ENCODE measurements around the gene CDH4.
A peak's percentile ranks its signal among the peaks of the same experiment; 100 is the strongest.
"Not testable (repeated sequence)": the region's sequence is repeated elsewhere in the genome, so short reads cannot be mapped to it uniquely, and the experiment has no call there.

The CDH4 gene

GRCh38 chr20:61450549-61450948 lies 198.5 kb downstream of the CDH4 start:
- H3K9me3 Mint-ChIP-seq = no peaks in the 10 kb centered on the region
- no peak overlapping the region for H3K27ac Mint-ChIP-seq
- no peaks in the 10 kb centered on the region for H3K4me1 Mint-ChIP-seq
- H3K36me3 Mint-ChIP-seq = no peaks in the 10 kb centered on the region
- H3K4me3 Mint-ChIP-seq = no peak overlapping the region
- DNase-seq (ENCODE audit: low spot score in 2 of 2) = no peak
- ATAC-seq = no peak

GRCh38 chr20:61451009-61451408 lies 198.9 kb downstream of the CDH4 start:
- Mint-ChIP-seq H3K9me3 (peaks cover 4% of the 10 kb centered on the region), H3K4me1 (no peaks in the 10 kb centered on the region), H3K36me3 (no peaks in the 10 kb centered on the region), H3K4me3 (no peak overlapping the region), H3K27ac (no peak overlapping the region)
- DNase-seq (ENCODE audit: low spot score in 2 of 2) = no peak
- no peak for ATAC-seq

DNA sequence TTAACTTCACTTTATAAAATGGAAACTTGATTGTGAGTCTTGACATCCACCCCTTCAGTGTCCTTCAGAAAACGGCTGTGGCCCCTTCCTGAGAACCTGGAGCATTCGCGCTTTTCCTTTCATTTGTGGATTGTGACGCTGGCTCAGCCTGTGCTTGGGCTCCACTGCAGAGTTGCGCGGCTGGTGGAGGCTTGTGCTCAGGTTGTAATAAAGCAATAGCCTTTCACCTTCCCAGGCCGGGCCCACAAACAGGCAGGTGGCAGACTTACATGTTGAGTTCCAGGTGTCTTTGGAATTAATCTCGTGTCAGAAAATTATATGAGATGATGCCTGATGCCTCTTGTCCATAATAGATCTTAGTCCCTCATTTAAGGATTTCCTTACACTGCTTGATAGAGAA lies 199.9 kb downstream of the CDH4 start:
- Mint-ChIP-seq H3K36me3 (no peaks in the 10 kb centered on the region), H3K4me3 (no peak overlapping the region), H3K4me1 (no peaks in the 10 kb centered on the region), H3K9me3 (peaks cover 6% of the 10 kb centered on the region), H3K27ac (no peak overlapping the region)
- ATAC-seq = no peak
- no peak for DNase-seq (ENCODE audit: low spot score in 2 of 2)

DNA sequence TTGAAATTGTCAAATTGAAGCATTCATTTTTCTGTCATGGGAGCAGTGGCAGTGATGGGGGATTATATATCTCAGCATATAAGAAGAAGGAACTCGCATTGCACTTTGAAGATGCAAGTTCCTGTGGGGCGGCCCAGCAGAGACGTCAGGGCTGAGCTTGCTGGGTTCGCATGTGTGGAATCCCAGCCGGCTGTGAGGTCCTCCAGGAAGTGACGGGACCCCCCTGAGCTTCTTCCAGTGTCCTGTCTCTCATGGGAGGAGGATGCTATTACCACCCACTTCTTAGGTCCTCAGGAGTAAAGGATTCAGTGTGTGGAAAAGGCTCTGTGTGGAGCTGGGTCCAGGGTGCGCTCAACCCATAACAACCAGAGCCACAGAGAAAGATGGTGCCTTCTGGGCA lies 201.2 kb downstream of the CDH4 start:
- Mint-ChIP-seq H3K4me3 (no peak overlapping the region), H3K36me3 (no peaks in the 10 kb centered on the region), H3K9me3 (peaks cover 6% of the 10 kb centered on the region), H3K4me1 (no peaks in the 10 kb centered on the region), H3K27ac (no peak overlapping the region)
- DNase-seq (ENCODE audit: low spot score in 2 of 2) (no peak), ATAC-seq (no peak)

GRCh38 chr20:61453623-61454022 lies 201.6 kb downstream of the CDH4 start:
- not testable (repeated sequence) for H3K9me3 Mint-ChIP-seq; ATAC-seq; H3K27ac Mint-ChIP-seq; DNase-seq (ENCODE audit: low spot score in 2 of 2); H3K4me1 Mint-ChIP-seq; H3K36me3 Mint-ChIP-seq; H3K4me3 Mint-ChIP-seq

- no peak for ATAC-seq
- Mint-ChIP-seq H3K9me3 (peaks cover 6% of the 10 kb centered on the region), H3K4me1 (no peaks in the 10 kb centered on the region), H3K27ac (no peak overlapping the region), H3K36me3 (no peaks in the 10 kb centered on the region), H3K4me3 (no peak overlapping the region)
- no peak for DNase-seq (ENCODE audit: low spot score in 2 of 2)
These were observed 202.0 kb downstream of the CDH4 start for GRCh38 chr20:61454053-61454452.

GRCh38 chr20:61455508-61456215 lies 203.6 kb downstream of the CDH4 start:
- Mint-ChIP-seq H3K36me3 (no peaks in the 10 kb centered on the region), H3K27ac (no peak overlapping the region), H3K9me3 (peaks cover 6% of the 10 kb centered on the region), H3K4me3 (no peak overlapping the region), H3K4me1 (no peaks in the 10 kb centered on the region)
- DNase-seq (ENCODE audit: low spot score in 2 of 2) (no peak), ATAC-seq (no peak)

DNA sequence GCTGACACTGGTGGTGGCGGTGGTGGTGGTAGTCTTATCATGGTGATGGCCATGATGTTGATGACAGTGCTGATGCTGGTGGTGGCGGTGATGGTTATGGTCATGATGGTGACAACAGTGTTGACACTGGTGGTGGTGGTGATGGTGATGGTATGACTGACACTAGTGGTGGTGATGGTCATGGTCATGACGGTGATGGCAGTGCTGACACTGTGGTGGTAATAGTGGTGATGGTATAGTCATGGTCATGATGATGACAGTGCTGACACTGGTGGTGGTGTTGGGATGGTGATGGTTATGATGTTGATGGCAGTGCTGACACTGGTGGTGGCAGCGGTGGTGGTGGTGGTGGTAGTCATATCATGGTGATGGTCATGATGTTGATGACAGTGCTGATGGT lies 205.7 kb downstream of the CDH4 start:
- ATAC-seq = peak; percentile 20
- peaks cover 6% of the 10 kb centered on the region for H3K9me3 Mint-ChIP-seq

GRCh38 chr20:61458146-61458746 lies 206.2 kb downstream of the CDH4 start:
- no peaks in the 10 kb centered on the region for H3K4me1 Mint-ChIP-seq
- DNase-seq (ENCODE audit: low spot score in 2 of 2) (no peak), ATAC-seq (peak; percentile 8)
- H3K36me3 Mint-ChIP-seq = no peaks in the 10 kb centered on the region
- H3K4me3 Mint-ChIP-seq = no peak overlapping the region
- no peak overlapping the region for H3K27ac Mint-ChIP-seq
- H3K9me3 Mint-ChIP-seq = peaks cover 6% of the 10 kb centered on the region

More for the DNA sequence above, 205.7 kb downstream of the CDH4 start:
- Mint-ChIP-seq H3K4me1 (no peaks in the 10 kb centered on the region), H3K27ac (no peak overlapping the region), H3K4me3 (no peak overlapping the region), H3K36me3 (no peaks in the 10 kb centered on the region)
- DNase-seq (ENCODE audit: low spot score in 2 of 2) = no peak

GRCh38 chr20:61459266-61459665 lies 207.2 kb downstream of the CDH4 start:
- no peak overlapping the region for H3K4me3 Mint-ChIP-seq
- ATAC-seq (no peak), DNase-seq (ENCODE audit: low spot score in 2 of 2) (no peak)
- no peak overlapping the region for H3K27ac Mint-ChIP-seq
- H3K9me3 Mint-ChIP-seq = peaks cover 6% of the 10 kb centered on the region
- H3K4me1 Mint-ChIP-seq = no peaks in the 10 kb centered on the region
- no peaks in the 10 kb centered on the region for H3K36me3 Mint-ChIP-seq

DNA sequence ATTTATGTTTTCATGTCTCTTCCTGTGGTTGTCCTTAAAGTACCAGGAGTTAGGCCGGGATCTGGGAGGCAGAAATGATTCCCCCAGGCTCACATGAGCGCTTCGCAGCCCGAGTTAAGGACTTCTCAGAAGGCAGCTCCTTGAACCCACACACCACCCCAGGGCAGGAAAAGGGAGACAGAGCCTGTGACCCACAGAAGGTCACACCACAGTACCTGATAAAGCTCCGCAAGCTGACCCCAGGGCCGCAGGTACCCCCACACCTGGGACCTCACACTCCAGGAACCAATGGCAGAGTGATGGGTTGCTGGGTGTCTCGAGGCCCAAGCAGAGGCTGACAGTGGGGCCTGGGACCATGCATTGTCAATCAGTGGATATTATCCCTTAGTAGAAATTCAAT lies 207.6 kb downstream of the CDH4 start:
- no peaks in the 10 kb centered on the region for H3K36me3 Mint-ChIP-seq
- no peak overlapping the region for H3K4me3 Mint-ChIP-seq
- no peak overlapping the region for H3K27ac Mint-ChIP-seq
- no peak for DNase-seq (ENCODE audit: low spot score in 2 of 2)
- H3K9me3 Mint-ChIP-seq = peaks cover 6% of the 10 kb centered on the region
- no peaks in the 10 kb centered on the region for H3K4me1 Mint-ChIP-seq
- no peak for ATAC-seq

DNA sequence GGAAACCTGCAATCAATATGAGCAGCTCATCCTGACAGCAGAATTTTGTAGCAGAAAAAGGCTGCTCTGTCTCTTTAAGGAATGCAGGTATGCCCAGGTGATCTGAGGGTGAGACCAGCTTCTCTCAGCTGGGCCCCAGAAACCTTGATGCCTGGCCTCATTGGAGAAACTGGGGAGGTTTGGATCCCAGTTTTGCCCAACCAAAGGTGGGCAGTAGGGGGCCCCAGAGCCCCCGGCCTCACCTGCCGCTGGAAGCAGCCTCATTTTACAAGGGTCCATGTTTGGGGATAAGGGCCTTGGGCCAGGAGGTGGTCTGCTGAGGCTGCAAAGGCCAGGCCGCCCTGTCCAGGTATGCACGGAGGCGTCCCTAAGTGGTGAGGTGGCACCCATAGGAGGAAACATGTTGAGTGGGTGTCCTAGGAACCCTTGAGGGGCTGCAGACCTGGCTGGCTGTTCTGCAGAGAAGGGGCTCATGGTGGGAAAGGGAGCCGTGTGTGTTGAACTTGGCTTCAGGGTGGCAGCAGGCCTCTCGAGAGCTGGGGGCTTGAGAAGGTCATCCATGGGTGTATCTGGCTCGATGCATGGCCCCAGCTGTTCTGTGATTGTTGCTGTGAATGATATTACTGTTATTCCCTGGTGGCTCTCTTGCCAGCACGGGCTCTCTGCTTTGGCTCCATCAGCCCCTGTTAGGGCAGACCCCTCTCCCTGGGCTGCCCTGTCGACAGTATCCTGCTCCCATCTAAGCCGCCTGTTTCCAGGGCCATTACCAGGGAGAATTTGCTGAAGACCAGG lies 208.4 kb downstream of the CDH4 start:
- no peaks in the 10 kb centered on the region for H3K36me3 Mint-ChIP-seq
- no peak overlapping the region for H3K27ac Mint-ChIP-seq
- no peak overlapping the region for H3K4me3 Mint-ChIP-seq
- H3K4me1 Mint-ChIP-seq = no peaks in the 10 kb centered on the region
- peaks cover 6% of the 10 kb centered on the region for H3K9me3 Mint-ChIP-seq
- DNase-seq (ENCODE audit: low spot score in 2 of 2) (no peak), ATAC-seq (no peak)

DNA sequence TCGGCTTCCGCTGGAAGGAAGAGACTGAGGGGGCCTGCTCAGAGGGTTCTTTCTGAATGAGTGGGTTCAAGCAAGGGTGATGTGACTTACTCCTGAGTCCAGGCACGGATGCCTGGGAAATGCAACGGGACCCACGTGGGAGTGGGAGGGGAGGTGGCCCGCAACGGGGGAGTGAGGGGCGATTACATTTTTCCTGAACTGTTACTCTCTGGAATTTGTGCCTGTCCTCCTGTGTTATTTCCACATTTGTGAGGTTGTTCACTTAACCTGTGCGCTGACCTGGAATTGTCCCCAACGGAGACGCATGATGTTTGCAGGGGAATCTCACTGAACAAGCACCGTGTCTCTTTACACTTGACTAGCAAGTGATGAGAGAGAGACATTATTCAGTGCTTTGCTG lies 209.4 kb downstream of the CDH4 start:
- Mint-ChIP-seq H3K4me3 (no peak overlapping the region), H3K27ac (no peak overlapping the region), H3K9me3 (peaks cover 3% of the 10 kb centered on the region), H3K4me1 (no peaks in the 10 kb centered on the region), H3K36me3 (no peaks in the 10 kb centered on the region)
- no peak for ATAC-seq
- DNase-seq (ENCODE audit: low spot score in 2 of 2) = no peak

GRCh38 chr20:61464307-61465303 lies 212.5 kb downstream of the CDH4 start:
- Mint-ChIP-seq H3K4me1 (no peaks in the 10 kb centered on the region), H3K4me3 (no peak overlapping the region), H3K9me3 (peaks cover 10% of the 10 kb centered on the region), H3K27ac (no peak overlapping the region), H3K36me3 (no peaks in the 10 kb centered on the region)
- no peak for DNase-seq (ENCODE audit: low spot score in 2 of 2)
- no peak for ATAC-seq

DNA sequence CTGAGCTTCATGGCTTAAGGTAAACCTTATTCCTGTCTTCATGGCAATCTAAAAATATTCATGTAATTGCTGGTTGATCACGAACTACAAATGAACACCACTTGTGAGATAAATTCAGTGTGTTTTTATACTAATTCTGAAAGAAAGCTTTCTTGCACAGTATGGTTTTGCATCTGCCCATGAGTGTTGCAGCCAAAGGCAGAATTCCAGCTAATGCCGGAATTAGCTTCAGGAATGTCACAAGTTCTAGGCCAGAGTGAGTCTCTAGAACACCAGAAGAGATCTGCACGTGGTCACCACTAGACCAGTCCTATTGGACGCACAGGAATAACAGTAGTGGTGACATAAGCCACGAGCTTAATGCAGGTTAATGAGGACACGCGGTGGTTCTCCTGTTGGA lies 223.7 kb downstream of the CDH4 start:
- H3K4me3 Mint-ChIP-seq = no peak overlapping the region
- ATAC-seq (no peak), DNase-seq (ENCODE audit: low spot score in 2 of 2) (no peak)
- no peaks in the 10 kb centered on the region for H3K36me3 Mint-ChIP-seq
- no peaks in the 10 kb centered on the region for H3K4me1 Mint-ChIP-seq
- peaks cover 4% of the 10 kb centered on the region for H3K9me3 Mint-ChIP-seq
- no peak overlapping the region for H3K27ac Mint-ChIP-seq

Measured in stimulated activated effector memory CD8-positive, alpha-beta T cell treated with anti-CD3 and anti-CD28 coated beads, Interleukin-12 subunit alpha, Interleukin-12 subunit beta, amount 100 ng/mL, for 72 hours (primary cell).